Neural cell (in vitro differentiated cells): Measurements from ENCODE around the gene DIAPH1.

Experiments used
- EZH2 ChIP-seq: fragments of 200-600, 300-800 bp; shearing (Covaris generic), sonication (generic); IDR thresholded peaks from 2 replicates; pipeline ENCODE4 v1.6.1; 2014; ENCODE audit warnings: antibody characterized with exemption, low read length, borderline replicate concordance, mild to moderate bottlenecking; ENCODE audit not compliant: insufficient read depth, poor library complexity, severe bottlenecking
- POLR2AphosphoS5 ChIP-seq: IDR thresholded peaks from 2 replicates; pipeline ENCODE4 v1.6.1; 2012
- TAF1 ChIP-seq: IDR thresholded peaks from 2 replicates; pipeline ENCODE4 v1.6.1; 2012; ENCODE audit warnings: low read depth
- TF ChIP-seq, protein P1 (sequence below): fragments of 450-650 bp; IDR thresholded peaks from 2 replicates; pipeline ENCODE4 v1.5.1; 2014; ENCODE audit warnings: antibody characterized with exemption, mild to moderate bottlenecking, moderate library complexity; ENCODE audit not compliant: poor library complexity, severe bottlenecking

DNA sequence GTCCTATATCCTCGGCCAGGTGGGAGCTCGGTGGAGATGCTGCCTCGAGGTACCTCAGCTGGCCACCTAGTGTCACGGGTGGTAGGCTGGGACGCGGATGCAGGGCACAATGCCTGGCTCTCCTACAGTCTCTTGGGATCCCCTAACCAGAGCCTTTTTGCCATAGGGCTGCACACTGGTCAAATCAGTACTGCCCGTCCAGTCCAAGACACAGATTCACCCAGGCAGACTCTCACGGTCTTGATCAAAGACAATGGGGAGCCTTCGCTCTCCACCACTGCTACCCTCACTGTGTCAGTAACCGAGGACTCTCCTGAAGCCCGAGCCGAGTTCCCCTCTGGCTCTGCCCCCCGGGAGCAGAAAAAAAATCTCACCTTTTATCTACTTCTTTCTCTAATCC is 141.0 kb downstream of the DIAPH1 start:
- no peak for TF ChIP-seq TAF1
- no peak for TF ChIP-seq EZH2
- no peak for TF ChIP-seq POLR2AphosphoS5
- TF ChIP-seq, protein P1, sequence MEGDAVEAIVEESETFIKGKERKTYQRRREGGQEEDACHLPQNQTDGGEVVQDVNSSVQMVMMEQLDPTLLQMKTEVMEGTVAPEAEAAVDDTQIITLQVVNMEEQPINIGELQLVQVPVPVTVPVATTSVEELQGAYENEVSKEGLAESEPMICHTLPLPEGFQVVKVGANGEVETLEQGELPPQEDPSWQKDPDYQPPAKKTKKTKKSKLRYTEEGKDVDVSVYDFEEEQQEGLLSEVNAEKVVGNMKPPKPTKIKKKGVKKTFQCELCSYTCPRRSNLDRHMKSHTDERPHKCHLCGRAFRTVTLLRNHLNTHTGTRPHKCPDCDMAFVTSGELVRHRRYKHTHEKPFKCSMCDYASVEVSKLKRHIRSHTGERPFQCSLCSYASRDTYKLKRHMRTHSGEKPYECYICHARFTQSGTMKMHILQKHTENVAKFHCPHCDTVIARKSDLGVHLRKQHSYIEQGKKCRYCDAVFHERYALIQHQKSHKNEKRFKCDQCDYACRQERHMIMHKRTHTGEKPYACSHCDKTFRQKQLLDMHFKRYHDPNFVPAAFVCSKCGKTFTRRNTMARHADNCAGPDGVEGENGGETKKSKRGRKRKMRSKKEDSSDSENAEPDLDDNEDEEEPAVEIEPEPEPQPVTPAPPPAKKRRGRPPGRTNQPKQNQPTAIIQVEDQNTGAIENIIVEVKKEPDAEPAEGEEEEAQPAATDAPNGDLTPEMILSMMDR = no peak
